Measurements from ENCODE around the gene PAPOLA.

Gene PAPOLA

DNA sequence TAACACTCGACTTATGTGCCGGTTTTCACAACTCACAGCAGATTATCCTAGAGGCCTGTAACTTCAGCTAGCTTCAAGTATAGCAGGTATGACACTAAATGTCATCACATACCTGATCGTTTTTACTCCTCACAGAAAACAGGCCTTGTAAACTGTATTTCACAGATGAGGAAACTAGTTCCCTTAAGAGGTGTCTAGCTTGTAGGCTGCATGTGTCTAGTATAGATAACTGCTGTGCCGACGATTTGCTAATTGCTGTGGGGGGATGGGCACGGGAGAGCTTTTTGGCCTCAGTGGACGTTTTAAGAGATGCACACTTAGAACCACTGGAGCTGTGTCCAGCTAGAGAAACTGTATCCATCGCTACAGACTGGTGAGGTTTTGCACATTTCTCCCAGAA lies 78.8 kb downstream of the PAPOLA start:
- Mint-ChIP-seq H3K4me3 (no peak overlapping the region), H3K36me3 (no peaks in the 10 kb centered on the region), H3K4me1 (peaks cover 33% of the 10 kb centered on the region), H3K27ac (no peak overlapping the region), H3K27me3 (peaks cover 7% of the 10 kb centered on the region), H3K9me3 (no peaks in the 10 kb centered on the region)
- no peak for DNase-seq (ENCODE audit: low spot score in 2 of 2)
- ATAC-seq (ENCODE audit: low read depth): no peak

DNA sequence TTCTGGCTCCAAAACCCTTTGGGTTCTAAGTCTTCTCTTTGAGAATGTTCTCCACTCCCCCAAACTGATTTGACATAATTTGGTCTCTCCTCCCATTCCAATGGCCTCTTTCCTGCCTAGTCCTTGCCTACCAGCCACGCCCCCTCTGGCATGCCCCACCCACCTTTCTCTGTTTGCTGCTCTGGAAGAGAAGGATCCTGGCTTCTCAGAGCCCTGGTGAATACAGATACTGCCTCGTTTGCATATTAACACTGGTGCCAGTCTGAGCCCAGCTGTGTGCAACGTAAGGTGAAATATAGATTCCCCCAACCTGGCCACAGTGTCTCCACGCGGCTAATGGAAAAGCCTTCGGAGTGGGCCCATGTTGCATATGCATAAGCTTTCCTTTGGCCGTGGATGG lies 79.7 kb downstream of the PAPOLA start:
- Mint-ChIP-seq H3K4me3 (no peak overlapping the region), H3K27ac (no peak overlapping the region), H3K9me3 (no peaks in the 10 kb centered on the region), H3K36me3 (no peaks in the 10 kb centered on the region), H3K27me3 (peaks cover 7% of the 10 kb centered on the region), H3K4me1 (peaks cover 26% of the 10 kb centered on the region)
- ATAC-seq (ENCODE audit: low read depth) (no peak), DNase-seq (ENCODE audit: low spot score in 2 of 2) (no peak)

DNA sequence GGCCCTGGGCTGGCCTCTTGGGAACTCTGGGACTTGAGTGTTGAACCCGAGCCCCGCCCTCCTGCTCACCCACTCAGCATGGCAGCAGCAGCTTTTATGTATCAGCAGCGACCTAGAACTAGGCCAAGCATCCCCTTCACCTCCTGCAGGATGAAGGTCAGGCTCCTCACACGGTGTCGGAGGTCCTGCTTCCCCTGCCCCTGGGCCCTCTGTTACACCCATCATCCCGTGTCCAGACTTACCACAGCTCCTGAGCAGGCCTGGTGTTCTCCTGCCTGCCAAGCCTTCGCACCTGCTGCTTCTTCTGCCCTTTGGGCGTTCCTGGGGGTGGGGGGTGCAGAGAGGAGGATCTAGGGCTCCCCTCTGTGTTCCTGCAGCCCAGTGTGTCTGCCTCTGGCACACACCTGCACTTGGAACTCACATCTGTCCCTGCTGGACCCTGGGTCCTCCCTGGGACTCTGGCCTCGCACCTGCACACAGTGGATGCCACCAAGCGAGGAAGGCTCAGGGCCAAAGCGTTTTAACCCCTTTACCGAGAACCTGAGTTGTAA lies 80.3 kb downstream of the PAPOLA start:
- DNase-seq (ENCODE audit: low spot score in 2 of 2): no peak
- no peaks in the 10 kb centered on the region for H3K9me3 Mint-ChIP-seq
- H3K4me3 Mint-ChIP-seq: no peak overlapping the region
- H3K27me3 Mint-ChIP-seq: peaks cover 7% of the 10 kb centered on the region
- peaks cover 24% of the 10 kb centered on the region for H3K4me1 Mint-ChIP-seq
- H3K27ac Mint-ChIP-seq: no peak overlapping the region
- H3K36me3 Mint-ChIP-seq: no peaks in the 10 kb centered on the region
- ATAC-seq (ENCODE audit: low read depth): no peak

DNA sequence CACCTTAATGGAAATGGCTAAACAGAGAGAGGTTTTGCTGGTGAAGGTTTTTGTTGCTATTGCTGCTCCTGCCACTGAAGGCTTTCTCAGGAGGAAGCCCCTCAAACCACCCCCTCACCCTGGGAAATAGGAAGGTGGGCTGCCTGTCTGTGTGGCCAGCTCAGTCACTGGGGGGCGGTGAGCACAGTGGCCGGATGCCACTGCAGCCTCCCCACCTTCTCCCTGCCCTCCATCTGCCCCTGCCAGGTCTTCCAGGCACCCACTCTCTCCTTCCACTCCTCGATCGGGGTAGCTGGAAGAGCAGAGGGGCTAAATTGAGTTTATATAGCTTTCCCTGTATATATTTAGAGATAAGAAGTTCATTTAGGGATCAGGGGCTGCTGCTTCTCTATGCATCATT lies 80.8 kb downstream of the PAPOLA start:
- Mint-ChIP-seq H3K9me3 (no peaks in the 10 kb centered on the region), H3K27ac (no peak overlapping the region), H3K4me1 (peaks cover 24% of the 10 kb centered on the region), H3K4me3 (no peak overlapping the region), H3K27me3 (peaks cover 10% of the 10 kb centered on the region), H3K36me3 (no peaks in the 10 kb centered on the region)
- DNase-seq (ENCODE audit: low spot score in 2 of 2) (no peak), ATAC-seq (ENCODE audit: low read depth) (no peak)

DNA sequence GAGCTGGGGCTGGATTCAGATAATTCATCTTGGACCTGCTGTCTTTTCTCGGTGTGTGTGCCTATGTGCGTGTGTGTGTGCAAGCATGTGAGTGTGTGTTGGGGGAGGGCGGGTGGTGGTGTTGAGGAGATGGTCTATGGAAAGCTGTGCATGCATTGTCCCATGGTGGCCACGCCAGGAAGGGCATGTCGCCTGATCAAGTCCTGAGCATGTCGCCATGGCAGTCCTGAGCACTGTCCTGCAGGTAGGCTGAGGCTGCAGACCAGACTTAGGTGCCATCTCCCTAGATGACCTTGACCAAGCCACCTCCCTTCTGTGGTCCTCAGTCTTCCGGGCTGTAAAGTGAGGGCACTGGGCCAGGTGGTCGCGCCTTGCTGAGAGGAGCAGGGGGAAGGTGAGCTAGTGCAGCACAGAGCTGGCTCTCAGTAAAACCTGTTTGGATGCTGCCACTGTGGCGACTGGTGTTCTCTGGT lies 81.4 kb downstream of the PAPOLA start:
- Mint-ChIP-seq H3K27me3 (peaks cover 11% of the 10 kb centered on the region), H3K9me3 (no peaks in the 10 kb centered on the region), H3K4me3 (no peak overlapping the region), H3K27ac (no peak overlapping the region), H3K4me1 (peaks cover 24% of the 10 kb centered on the region), H3K36me3 (no peaks in the 10 kb centered on the region)
- DNase-seq (ENCODE audit: low spot score in 2 of 2): no peak
- no peak for ATAC-seq (ENCODE audit: low read depth)

DNA sequence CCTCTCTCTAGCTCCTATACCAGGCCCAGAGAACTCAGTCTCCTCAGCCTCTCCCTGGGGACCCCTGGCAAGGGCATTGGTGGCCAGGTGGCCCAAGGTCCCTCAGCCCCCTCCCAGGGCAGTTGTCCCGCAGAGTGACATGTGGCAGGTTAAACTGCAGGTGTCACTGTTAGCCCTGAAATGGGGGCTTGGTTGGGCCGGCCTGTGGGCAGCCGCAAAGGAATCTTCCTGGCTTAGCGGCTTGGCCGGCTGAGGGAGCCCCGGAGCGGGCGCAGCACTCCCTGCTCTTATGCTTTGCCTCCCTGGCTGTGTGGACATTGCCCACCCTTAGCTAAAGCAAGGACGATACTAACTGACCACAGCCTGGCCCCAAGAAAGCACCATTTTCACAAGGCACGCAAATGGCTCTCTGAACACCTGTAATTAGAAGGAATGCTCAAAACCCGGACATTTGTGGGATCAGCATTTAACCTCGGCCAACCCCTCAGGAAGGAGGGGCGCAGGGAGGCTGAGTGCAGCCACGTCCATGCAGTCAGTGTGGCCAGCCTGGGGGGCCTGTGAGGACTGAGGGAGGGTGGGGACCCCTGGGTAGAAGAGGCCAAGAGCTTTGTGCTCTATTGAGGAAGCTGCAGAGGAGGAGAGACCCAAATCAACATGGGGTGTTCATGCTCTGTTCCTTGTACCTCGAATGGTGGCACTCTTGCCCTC lies 82.2 kb downstream of the PAPOLA start:
- peak; percentile 44 for ATAC-seq (ENCODE audit: low read depth)
- H3K36me3 Mint-ChIP-seq: no peaks in the 10 kb centered on the region
- peak in 1 of 2 donors; percentile 12 for DNase-seq (ENCODE audit: low spot score in 2 of 2)
- H3K9me3 Mint-ChIP-seq: no peaks in the 10 kb centered on the region
- H3K27me3 Mint-ChIP-seq: peaks cover 13% of the 10 kb centered on the region
- no peak overlapping the region for H3K27ac Mint-ChIP-seq
- H3K4me1 Mint-ChIP-seq: peaks cover 24% of the 10 kb centered on the region
- H3K4me3 Mint-ChIP-seq: no peak overlapping the region

DNA sequence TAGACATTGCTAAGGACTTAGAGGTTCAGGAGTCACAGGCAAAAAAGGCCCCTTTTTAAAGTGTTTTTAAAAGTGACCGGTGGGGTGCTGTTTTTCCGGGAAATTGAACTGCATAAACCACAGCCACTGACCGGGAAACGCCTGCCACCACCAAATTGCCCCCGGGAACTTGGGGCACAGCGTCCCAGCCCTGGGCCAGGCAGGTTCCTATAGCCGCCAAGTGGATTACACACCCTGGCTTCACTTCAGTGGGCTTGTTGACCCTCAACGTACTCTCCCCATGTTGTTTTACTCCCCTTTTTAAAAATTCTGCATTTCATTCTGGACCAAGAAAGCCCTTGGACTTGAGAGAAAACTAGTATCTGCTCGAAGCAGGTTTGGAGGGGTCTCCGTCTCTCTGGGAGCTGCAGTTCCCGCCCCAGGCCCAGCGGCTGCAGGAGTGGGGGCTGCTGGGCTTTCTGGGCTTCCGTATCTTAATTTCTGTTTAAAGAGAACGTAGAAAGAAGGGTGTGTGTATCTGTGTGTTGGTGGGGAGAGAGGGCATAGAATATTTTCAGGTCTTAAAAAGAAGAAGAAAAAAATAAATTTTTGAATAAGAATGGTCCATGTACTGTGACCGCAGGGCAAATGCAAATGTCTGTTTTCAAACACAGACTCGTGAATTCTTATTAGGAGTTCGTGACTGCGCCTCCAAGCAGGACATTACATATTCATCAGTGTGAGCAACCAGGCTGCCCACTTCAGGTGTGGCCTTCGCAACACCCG lies 82.9 kb downstream of the PAPOLA start:
- no peaks in the 10 kb centered on the region for H3K36me3 Mint-ChIP-seq
- H3K27ac Mint-ChIP-seq: no peak overlapping the region
- no peaks in the 10 kb centered on the region for H3K9me3 Mint-ChIP-seq
- DNase-seq (ENCODE audit: low spot score in 2 of 2) (peak in 1 of 2 donors; percentile 4), ATAC-seq (ENCODE audit: low read depth) (no peak)
- H3K4me1 Mint-ChIP-seq: peaks cover 24% of the 10 kb centered on the region
- H3K4me3 Mint-ChIP-seq: no peak overlapping the region
- H3K27me3 Mint-ChIP-seq: peaks cover 13% of the 10 kb centered on the region

DNA sequence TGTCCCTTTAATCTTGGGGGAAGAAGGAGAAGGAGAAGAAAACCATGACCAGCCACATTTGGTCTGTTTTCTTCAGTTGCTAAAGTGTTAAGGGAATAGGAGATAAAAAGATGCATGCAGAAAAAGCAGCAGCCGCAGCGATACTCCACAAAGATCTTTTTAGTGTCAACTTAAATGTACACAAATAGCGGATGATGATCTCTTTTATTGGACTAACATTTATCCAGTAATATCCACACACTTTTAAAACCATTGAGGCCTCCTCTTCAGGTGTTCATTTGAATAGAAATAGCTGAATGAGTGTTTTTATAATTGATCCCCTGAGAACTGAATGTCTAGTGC lies 83.5 kb downstream of the PAPOLA start:
- Mint-ChIP-seq H3K4me3 (no peak overlapping the region), H3K4me1 (peaks cover 24% of the 10 kb centered on the region), H3K9me3 (no peaks in the 10 kb centered on the region), H3K27me3 (peaks cover 16% of the 10 kb centered on the region), H3K36me3 (no peaks in the 10 kb centered on the region), H3K27ac (no peak overlapping the region)
- ATAC-seq (ENCODE audit: low read depth): no peak
- no peak for DNase-seq (ENCODE audit: low spot score in 2 of 2)

DNA sequence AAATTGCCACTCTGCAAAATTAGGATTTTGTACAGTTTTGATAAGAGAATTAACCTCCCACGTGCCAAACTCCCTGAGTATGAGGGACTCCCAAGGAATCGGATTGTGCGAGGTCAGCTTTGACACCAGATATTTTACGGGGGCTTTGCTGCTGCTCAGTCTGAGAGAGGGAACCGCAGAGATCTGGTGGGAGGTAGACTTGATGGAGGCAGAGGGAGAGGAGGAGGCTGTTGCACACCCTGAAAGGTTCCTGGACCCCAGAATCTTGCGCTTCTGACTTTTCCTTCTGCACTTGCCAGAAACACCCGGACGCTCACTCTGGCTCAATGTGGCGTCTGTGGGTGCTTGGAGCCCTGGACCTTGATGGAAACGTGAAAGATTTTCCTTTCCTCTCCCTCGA lies 83.9 kb downstream of the PAPOLA start:
- H3K4me3 Mint-ChIP-seq: no peak overlapping the region
- DNase-seq (ENCODE audit: low spot score in 2 of 2) (no peak), ATAC-seq (ENCODE audit: low read depth) (no peak)
- no peak overlapping the region for H3K27ac Mint-ChIP-seq
- peaks cover 16% of the 10 kb centered on the region for H3K27me3 Mint-ChIP-seq
- no peaks in the 10 kb centered on the region for H3K36me3 Mint-ChIP-seq
- no peaks in the 10 kb centered on the region for H3K9me3 Mint-ChIP-seq
- H3K4me1 Mint-ChIP-seq: peaks cover 24% of the 10 kb centered on the region

DNA sequence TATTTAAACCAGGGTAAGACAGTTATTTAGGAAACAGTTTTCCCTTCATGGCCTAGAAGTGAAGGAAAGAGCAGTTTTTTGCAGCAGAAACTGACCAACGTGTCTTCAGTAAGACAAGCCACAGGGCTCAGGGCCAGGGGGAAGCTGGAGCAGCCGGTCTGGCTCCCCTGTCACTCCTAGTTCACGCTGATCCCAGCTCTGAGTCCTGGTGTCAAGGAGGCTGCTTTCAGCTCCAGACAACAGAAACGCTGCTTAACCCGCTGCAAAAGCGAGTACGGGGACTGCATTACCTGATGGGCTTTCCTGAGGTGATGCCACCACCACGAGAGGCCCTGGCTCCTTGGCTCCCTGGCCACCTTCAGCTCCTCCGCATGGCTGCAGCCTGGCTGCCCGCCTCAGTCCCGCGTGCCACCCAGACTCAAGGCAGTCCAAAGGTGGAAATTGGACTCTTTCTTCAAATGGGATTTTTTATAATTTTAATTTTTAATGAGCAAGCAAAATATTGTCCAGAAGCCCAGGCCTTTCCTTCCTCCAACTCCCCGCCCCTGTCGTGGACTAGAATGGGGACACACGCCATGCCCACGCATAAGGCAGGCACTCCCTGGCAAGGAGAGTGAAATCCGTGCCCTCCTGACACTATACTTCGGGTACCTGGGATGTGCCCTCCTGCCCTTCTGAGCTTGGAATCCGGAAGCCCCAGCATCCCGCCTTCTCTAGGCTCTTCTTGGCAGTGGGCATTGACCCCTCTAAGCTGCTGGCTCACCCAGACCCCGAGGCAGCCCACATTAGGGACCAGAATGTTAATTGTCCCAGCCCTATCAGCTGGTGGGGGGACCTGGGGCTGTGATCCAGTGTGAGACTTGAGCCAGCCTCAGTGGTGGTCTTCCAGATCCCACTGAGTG lies 85.0 kb downstream of the PAPOLA start:
- peaks cover 16% of the 10 kb centered on the region for H3K27me3 Mint-ChIP-seq
- no peaks in the 10 kb centered on the region for H3K36me3 Mint-ChIP-seq
- no peak overlapping the region for H3K27ac Mint-ChIP-seq
- no peak overlapping the region for H3K4me3 Mint-ChIP-seq
- H3K9me3 Mint-ChIP-seq: no peaks in the 10 kb centered on the region
- ATAC-seq (ENCODE audit: low read depth) (no peak), DNase-seq (ENCODE audit: low spot score in 2 of 2) (no peak)
- H3K4me1 Mint-ChIP-seq: peaks cover 24% of the 10 kb centered on the region

DNA sequence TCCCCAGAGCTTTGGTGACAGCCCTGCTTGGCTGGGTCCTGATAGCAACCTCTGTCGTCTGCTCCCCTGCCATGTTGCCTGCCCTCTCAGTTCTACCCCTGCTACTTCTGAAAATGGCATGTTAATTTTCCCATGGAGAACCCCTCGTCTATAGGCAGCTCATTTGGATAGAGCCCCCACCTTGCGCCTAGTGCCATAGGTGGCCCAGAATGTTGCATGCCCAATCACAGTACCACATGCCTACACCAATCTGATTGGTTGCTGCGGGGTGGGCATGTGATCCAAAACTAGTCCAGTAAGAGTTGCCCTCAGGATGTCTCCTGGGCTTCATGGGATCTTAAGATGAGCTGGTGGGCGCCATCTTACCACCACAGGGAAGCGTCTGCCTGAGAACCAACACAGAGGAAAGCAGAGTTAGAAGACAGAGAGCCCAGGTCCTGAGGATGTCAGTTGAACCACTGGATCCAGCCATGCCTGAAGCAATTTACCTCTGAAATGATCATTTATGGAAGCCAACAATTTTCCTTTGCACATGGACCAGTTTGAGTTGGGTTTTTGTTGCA lies 85.7 kb downstream of the PAPOLA start:
- Mint-ChIP-seq H3K4me1 (peaks cover 22% of the 10 kb centered on the region), H3K27me3 (peaks cover 16% of the 10 kb centered on the region), H3K9me3 (no peaks in the 10 kb centered on the region), H3K27ac (no peak overlapping the region), H3K36me3 (no peaks in the 10 kb centered on the region), H3K4me3 (no peak overlapping the region)
- DNase-seq (ENCODE audit: low spot score in 2 of 2) (no peak), ATAC-seq (ENCODE audit: low read depth) (no peak)

DNA sequence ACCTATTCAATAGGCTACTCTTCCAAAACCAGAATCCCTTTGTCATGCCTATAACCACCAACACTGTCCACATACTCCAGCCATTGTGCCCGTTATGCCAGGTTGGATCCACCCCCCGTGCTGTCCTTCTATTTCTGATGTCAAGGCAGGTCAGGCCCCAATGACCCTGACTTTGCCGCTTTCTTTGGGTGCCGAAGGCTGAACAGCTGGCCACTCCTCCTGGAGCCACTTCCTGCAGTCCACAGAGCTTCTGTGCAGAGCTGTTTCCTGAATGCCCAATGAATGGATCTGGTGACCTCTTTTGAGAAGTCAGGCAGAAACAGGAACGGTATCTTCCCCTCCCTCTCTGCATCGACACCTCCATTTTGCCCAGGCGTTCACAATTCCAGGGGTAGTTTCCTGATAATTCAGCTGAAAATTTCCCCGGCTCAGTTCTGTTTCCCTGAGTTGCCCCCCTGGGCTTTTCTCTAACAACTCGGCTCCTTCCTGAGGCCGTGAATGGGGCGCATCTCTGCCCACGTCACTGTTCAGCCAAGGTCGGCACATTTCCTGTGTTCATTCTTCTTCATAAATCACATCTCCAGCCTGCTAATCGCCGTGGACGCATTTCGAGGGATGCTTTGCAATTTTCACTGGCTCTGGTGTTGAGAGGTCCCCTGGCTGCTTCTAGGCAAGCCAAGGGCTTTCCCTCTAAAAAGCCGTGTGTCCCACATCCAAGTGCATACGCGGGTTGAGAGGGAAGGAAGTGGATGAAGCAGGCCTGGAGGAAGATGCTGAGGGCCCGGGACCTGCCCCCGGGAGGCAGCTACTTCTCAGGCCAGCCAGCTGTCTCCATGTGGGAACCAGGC lies 86.5 kb downstream of the PAPOLA start:
- ATAC-seq (ENCODE audit: low read depth) (no peak), DNase-seq (ENCODE audit: low spot score in 2 of 2) (no peak)
- peak overlapping the region; percentile 11 for H3K4me3 Mint-ChIP-seq
- peaks cover 21% of the 10 kb centered on the region for H3K4me1 Mint-ChIP-seq
- no peak overlapping the region for H3K27ac Mint-ChIP-seq
- no peaks in the 10 kb centered on the region for H3K36me3 Mint-ChIP-seq
- H3K27me3 Mint-ChIP-seq: peaks cover 14% of the 10 kb centered on the region
- H3K9me3 Mint-ChIP-seq: no peaks in the 10 kb centered on the region

DNA sequence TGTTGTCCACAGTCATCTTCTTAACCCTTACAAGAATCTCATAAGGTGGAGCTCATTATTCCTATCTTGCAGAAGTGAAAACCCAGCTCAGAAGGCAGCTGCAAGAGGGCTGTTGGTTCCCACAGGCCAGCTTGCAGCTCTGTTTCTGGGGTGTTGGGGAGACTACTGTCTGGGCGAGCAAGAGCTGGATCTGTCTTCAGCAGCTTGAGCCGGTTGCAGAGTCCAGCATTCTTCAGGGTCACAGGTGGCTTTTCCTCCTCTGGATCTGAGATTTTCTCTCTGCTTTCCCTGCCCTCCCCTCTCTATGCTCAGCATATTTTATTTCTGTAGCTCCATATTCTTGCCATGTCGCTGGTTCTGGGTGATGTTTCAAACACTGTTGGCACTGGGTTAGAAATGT lies 87.4 kb downstream of the PAPOLA start:
- ATAC-seq (ENCODE audit: low read depth) (no peak), DNase-seq (ENCODE audit: low spot score in 2 of 2) (no peak)
- no peaks in the 10 kb centered on the region for H3K9me3 Mint-ChIP-seq
- H3K4me1 Mint-ChIP-seq: peaks cover 14% of the 10 kb centered on the region
- H3K27ac Mint-ChIP-seq: no peak overlapping the region
- no peak overlapping the region for H3K4me3 Mint-ChIP-seq
- peaks cover 13% of the 10 kb centered on the region for H3K27me3 Mint-ChIP-seq
- H3K36me3 Mint-ChIP-seq: no peaks in the 10 kb centered on the region
